ENCODE measurements around the gene HMCN1.
"Not testable (repeated sequence)": the region's sequence is repeated elsewhere in the genome, so short reads cannot be mapped to it uniquely, and the experiment has no call there.

The HMCN1 gene

GRCh38 chr1:185739967-185740366 lies 5.8 kb downstream of the HMCN1 start:
- H3K4me3 ChIP-seq (ENCODE audit: low read depth, low read length) = no peak overlapping the region

GRCh38 chr1:185741551-185741950 lies 7.4 kb downstream of the HMCN1 start:
- no peak overlapping the region for H3K4me3 ChIP-seq (ENCODE audit: low read depth, low read length)

GRCh38 chr1:185742403-185742802 lies 8.2 kb downstream of the HMCN1 start:
- H3K4me3 ChIP-seq (ENCODE audit: low read depth, low read length) = no peak overlapping the region

GRCh38 chr1:185745165-185745564 lies 11.0 kb downstream of the HMCN1 start:
- no peak overlapping the region for H3K4me3 ChIP-seq (ENCODE audit: low read depth, low read length)

- no peak overlapping the region for H3K4me3 ChIP-seq (ENCODE audit: low read depth, low read length)
Measured at GRCh38 chr1:185759061-185759460, 24.9 kb downstream of the HMCN1 start.

- H3K4me3 ChIP-seq (ENCODE audit: low read depth, low read length) = no peak overlapping the region
Measured at GRCh38 chr1:185761841-185762240, 27.6 kb downstream of the HMCN1 start.

GRCh38 chr1:185767508-185768120 lies 33.4 kb downstream of the HMCN1 start:
- no peak overlapping the region for H3K4me3 ChIP-seq (ENCODE audit: low read depth, low read length)

GRCh38 chr1:185768371-185768770 lies 34.2 kb downstream of the HMCN1 start:
- H3K4me3 ChIP-seq (ENCODE audit: low read depth, low read length) = no peak overlapping the region

- no peak overlapping the region for H3K4me3 ChIP-seq (ENCODE audit: low read depth, low read length)
Measured at GRCh38 chr1:185769136-185769535, 34.9 kb downstream of the HMCN1 start.

GRCh38 chr1:185774394-185774793 lies 40.2 kb downstream of the HMCN1 start:
- no peak overlapping the region for H3K4me3 ChIP-seq (ENCODE audit: low read depth, low read length)

- H3K4me3 ChIP-seq (ENCODE audit: low read depth, low read length) = no peak overlapping the region
Measured at GRCh38 chr1:185775501-185775900, 41.3 kb downstream of the HMCN1 start.

GRCh38 chr1:185776522-185776921 lies 42.3 kb downstream of the HMCN1 start:
- H3K4me3 ChIP-seq (ENCODE audit: low read depth, low read length) = no peak overlapping the region

- not testable (repeated sequence) for H3K4me3 ChIP-seq (ENCODE audit: low read depth, low read length)
Measured at GRCh38 chr1:185783860-185784259, 49.7 kb downstream of the HMCN1 start.

GRCh38 chr1:185785586-185785985 lies 51.4 kb downstream of the HMCN1 start:
- H3K4me3 ChIP-seq (ENCODE audit: low read depth, low read length) = no peak overlapping the region

- no peak overlapping the region for H3K4me3 ChIP-seq (ENCODE audit: low read depth, low read length)
Measured at GRCh38 chr1:185786524-185786923, 52.3 kb downstream of the HMCN1 start.

- H3K4me3 ChIP-seq (ENCODE audit: low read depth, low read length) = no peak overlapping the region
Measured at GRCh38 chr1:185787238-185787637, 53.0 kb downstream of the HMCN1 start.

GRCh38 chr1:185788386-185788785 lies 54.2 kb downstream of the HMCN1 start:
- no peak overlapping the region for H3K4me3 ChIP-seq (ENCODE audit: low read depth, low read length)

GRCh38 chr1:185789501-185790193 lies 55.5 kb downstream of the HMCN1 start:
- no peak overlapping the region for H3K4me3 ChIP-seq (ENCODE audit: low read depth, low read length)

GRCh38 chr1:185790194-185790735 lies 56.1 kb downstream of the HMCN1 start:
- H3K4me3 ChIP-seq (ENCODE audit: low read depth, low read length) = no peak overlapping the region

GRCh38 chr1:185792040-185792439 lies 57.8 kb downstream of the HMCN1 start:
- H3K4me3 ChIP-seq (ENCODE audit: low read depth, low read length) = no peak overlapping the region

- not testable (repeated sequence) for H3K4me3 ChIP-seq (ENCODE audit: low read depth, low read length)
Measured at GRCh38 chr1:185794495-185794894, 60.3 kb downstream of the HMCN1 start.

GRCh38 chr1:185795181-185795580 lies 61.0 kb downstream of the HMCN1 start:
- H3K4me3 ChIP-seq (ENCODE audit: low read depth, low read length) = no peak overlapping the region
